Measurements from ENCODE around the gene EFNA1.
"Not testable (repeated sequence)": the region's sequence is repeated elsewhere in the genome, so short reads cannot be mapped to it uniquely, and the experiment has no call there.

Gene EFNA1

DNA sequence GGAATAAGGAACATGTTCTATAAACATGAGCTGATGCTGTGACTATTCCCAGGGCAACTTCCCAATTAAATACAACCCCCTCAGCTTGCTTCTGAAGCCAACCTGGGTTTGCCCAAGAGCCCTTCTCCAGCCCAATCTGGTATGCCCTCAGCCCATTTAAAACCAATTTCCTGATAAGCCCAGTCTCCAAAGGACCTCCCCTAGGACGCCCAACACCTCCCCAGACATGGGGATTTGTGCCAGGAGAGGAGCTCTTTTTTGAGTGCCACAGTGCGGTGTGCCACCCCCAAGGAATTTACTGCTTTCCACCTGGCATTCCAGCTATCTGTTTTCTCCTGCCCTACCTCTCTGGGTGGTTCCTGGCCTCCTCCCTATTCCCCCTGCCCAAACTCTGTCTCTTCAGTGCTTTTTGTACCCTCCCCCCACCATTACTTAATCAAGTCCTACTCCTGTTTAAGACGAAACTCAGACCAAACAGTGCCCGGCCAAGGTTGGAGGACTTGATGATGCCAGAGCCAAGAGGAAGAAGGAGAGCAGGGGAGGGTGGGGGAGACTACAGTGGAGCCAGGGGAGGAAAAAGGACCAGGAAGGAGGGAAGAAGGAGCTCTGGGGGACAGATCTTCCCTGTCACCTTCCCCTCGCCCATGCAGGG, 11.4 kb upstream of the EFNA1 start (continued):
- TF ChIP-seq, protein P1, sequence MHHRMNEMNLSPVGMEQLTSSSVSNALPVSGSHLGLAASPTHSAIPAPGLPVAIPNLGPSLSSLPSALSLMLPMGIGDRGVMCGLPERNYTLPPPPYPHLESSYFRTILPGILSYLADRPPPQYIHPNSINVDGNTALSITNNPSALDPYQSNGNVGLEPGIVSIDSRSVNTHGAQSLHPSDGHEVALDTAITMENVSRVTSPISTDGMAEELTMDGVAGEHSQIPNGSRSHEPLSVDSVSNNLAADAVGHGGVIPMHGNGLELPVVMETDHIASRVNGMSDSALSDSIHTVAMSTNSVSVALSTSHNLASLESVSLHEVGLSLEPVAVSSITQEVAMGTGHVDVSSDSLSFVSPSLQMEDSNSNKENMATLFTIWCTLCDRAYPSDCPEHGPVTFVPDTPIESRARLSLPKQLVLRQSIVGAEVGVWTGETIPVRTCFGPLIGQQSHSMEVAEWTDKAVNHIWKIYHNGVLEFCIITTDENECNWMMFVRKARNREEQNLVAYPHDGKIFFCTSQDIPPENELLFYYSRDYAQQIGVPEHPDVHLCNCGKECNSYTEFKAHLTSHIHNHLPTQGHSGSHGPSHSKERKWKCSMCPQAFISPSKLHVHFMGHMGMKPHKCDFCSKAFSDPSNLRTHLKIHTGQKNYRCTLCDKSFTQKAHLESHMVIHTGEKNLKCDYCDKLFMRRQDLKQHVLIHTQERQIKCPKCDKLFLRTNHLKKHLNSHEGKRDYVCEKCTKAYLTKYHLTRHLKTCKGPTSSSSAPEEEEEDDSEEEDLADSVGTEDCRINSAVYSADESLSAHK (tag by site-specific recombination; IDR thresholded peaks at IDR 0.05), result no peak

DNA sequence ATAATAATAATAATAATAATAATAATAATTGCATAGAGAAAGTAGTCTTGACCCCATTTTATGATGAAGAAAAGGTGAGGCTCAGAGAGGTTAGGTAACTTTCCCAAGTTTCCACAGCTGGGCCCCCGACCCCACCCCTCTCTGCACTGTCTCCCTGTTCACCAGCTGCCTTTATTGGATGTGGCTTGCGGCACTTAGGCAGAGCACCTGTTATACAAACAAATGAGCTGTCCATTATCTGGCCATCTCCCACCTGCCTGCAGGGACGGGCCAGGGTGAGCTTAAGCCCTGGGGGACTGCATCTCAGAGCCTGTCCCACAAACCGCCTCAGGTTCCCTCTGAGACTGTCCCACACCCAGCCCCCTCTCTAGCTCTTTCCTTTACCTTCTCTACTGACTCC, 10.1 kb upstream of the EFNA1 start:
- H3K27ac ChIP-seq (ENCODE audit: extremely low read depth, low read depth, low read length), result no peak overlapping the region
- POLR2A ChIA-PET, result interaction anchor here (0.7 kb wide), 1 partner anchor 11 kb away, joined by 3 read pairs; no protein-coding TSS in a partner anchor
- CTCF ChIA-PET, result interaction anchor here (0.6 kb wide), 1 partner anchor 35 kb away, joined by 3 read pairs; no protein-coding TSS in a partner anchor
- H3K36me3 ChIP-seq (ENCODE audit: control insufficient read depth in 2 of 2, insufficient read depth in 1 of 2, low read length in 2 of 2), result no peaks in the 10 kb centered on the region
- TF ChIP-seq, protein P2, sequence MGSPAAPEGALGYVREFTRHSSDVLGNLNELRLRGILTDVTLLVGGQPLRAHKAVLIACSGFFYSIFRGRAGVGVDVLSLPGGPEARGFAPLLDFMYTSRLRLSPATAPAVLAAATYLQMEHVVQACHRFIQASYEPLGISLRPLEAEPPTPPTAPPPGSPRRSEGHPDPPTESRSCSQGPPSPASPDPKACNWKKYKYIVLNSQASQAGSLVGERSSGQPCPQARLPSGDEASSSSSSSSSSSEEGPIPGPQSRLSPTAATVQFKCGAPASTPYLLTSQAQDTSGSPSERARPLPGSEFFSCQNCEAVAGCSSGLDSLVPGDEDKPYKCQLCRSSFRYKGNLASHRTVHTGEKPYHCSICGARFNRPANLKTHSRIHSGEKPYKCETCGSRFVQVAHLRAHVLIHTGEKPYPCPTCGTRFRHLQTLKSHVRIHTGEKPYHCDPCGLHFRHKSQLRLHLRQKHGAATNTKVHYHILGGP (tag by site-specific recombination; IDR thresholded peaks at IDR 0.05), result no peak
- TF ChIP-seq ZFHX2 (tag by site-specific recombination; conservative IDR thresholded peaks at IDR 0.05) (no peak), ZNF785 (tag by site-specific recombination; IDR thresholded peaks at IDR 0.05) (no peak), ZNF664 (tag by site-specific recombination; IDR thresholded peaks at IDR 0.05) (no peak), ZNF629 (tag by site-specific recombination; IDR thresholded peaks at IDR 0.05) (no peak), ZNF433 (tag by site-specific recombination; IDR thresholded peaks at IDR 0.05; ENCODE audit: low read depth) (no peak), ZBTB21 (tag by site-specific recombination; IDR thresholded peaks at IDR 0.05) (no peak), ZNF114 (tag by site-specific recombination; IDR thresholded peaks at IDR 0.05) (no peak), ZFP3 (tag by site-specific recombination; IDR thresholded peaks at IDR 0.05; ENCODE audit: low read depth) (no peak), ZNF202 (tag by site-specific recombination; IDR thresholded peaks at IDR 0.05; ENCODE audit: borderline replicate concordance) (no peak), ZNF311 (tag by site-specific recombination; IDR thresholded peaks at IDR 0.05; ENCODE audit: borderline replicate concordance) (no peak)
- TF ChIP-seq, protein P3, sequence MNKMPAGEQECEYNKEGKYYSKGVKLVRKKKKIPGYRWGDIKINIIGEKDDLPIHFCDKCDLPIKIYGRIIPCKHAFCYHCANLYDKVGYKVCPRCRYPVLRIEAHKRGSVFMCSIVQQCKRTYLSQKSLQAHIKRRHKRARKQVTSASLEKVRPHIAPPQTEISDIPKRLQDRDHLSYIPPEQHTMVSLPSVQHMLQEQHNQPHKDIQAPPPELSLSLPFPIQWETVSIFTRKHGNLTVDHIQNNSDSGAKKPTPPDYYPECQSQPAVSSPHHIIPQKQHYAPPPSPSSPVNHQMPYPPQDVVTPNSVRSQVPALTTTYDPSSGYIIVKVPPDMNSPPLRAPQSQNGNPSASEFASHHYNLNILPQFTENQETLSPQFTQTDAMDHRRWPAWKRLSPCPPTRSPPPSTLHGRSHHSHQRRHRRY (tag by site-specific recombination; IDR thresholded peaks at IDR 0.05), result no peak
- TF ChIP-seq, protein P4, sequence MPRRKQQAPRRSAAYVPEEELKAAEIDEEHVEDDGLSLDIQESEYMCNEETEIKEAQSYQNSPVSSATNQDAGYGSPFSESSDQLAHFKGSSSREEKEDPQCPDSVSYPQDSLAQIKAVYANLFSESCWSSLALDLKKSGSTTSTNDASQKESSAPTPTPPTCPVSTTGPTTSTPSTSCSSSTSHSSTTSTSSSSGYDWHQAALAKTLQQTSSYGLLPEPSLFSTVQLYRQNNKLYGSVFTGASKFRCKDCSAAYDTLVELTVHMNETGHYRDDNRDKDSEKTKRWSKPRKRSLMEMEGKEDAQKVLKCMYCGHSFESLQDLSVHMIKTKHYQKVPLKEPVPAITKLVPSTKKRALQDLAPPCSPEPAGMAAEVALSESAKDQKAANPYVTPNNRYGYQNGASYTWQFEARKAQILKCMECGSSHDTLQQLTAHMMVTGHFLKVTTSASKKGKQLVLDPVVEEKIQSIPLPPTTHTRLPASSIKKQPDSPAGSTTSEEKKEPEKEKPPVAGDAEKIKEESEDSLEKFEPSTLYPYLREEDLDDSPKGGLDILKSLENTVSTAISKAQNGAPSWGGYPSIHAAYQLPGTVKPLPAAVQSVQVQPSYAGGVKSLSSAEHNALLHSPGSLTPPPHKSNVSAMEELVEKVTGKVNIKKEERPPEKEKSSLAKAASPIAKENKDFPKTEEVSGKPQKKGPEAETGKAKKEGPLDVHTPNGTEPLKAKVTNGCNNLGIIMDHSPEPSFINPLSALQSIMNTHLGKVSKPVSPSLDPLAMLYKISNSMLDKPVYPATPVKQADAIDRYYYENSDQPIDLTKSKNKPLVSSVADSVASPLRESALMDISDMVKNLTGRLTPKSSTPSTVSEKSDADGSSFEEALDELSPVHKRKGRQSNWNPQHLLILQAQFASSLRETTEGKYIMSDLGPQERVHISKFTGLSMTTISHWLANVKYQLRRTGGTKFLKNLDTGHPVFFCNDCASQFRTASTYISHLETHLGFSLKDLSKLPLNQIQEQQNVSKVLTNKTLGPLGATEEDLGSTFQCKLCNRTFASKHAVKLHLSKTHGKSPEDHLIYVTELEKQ (tag by site-specific recombination; IDR thresholded peaks at IDR 0.05; ENCODE audit: borderline replicate concordance), result no peak
- TF ChIP-seq, protein P5, sequence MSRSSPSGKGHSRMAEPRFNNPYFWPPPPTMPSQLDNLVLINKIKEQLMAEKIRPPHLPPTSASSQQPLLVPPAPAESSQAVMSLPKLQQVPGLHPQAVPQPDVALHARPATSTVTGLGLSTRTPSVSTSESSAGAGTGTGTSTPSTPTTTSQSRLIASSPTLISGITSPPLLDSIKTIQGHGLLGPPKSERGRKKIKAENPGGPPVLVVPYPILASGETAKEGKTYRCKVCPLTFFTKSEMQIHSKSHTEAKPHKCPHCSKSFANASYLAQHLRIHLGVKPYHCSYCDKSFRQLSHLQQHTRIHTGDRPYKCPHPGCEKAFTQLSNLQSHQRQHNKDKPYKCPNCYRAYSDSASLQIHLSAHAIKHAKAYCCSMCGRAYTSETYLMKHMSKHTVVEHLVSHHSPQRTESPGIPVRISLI (tag by site-specific recombination; IDR thresholded peaks at IDR 0.05), result no peak
- TF ChIP-seq, protein P6, sequence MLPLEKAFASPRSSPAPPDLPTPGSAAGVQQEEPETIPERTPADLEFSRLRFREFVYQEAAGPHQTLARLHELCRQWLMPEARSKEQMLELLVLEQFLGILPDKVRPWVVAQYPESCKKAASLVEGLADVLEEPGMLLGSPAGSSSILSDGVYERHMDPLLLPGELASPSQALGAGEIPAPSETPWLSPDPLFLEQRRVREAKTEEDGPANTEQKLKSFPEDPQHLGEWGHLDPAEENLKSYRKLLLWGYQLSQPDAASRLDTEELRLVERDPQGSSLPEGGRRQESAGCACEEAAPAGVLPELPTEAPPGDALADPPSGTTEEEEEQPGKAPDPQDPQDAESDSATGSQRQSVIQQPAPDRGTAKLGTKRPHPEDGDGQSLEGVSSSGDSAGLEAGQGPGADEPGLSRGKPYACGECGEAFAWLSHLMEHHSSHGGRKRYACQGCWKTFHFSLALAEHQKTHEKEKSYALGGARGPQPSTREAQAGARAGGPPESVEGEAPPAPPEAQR (tag by site-specific recombination; IDR thresholded peaks at IDR 0.05), result no peak
- H3K4me3 ChIP-seq (ENCODE audit: low read depth, low read length), result no peak overlapping the region
- H3K9me3 ChIP-seq (ENCODE audit: control insufficient read depth, insufficient read depth, low read depth, low read length), result no peaks in the 10 kb centered on the region
- no peaks in the 10 kb centered on the region for H3K4me1 ChIP-seq (ENCODE audit: control insufficient read depth, insufficient read depth, low read length)

DNA sequence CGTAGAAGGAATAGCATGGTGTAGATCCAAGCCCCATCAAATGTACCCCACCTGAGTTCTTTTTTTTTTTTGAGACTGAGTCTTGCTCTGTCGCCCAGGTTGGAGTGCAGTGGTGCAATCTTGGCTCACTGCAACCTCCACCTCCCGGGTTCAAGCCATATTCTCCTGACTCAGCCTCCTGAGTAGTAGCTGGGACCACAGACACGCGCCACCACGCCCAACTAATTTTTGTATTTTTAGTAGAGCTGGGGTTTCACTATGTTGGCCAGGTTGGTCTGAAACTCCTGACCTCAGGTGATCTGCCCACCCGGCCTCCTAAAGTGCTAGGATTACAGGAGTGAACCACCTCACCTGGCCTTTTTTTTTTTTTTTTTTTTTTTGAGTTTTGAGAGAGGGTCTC, 9.6 kb upstream of the EFNA1 start:
- H3K27ac ChIP-seq (ENCODE audit: extremely low read depth, low read depth, low read length); H3K9me3 ChIP-seq (ENCODE audit: control insufficient read depth, insufficient read depth, low read depth, low read length); H3K4me3 ChIP-seq (ENCODE audit: low read depth, low read length); H3K4me1 ChIP-seq (ENCODE audit: control insufficient read depth, insufficient read depth, low read length); CTCF ChIA-PET; POLR2A ChIA-PET; H3K36me3 ChIP-seq (ENCODE audit: control insufficient read depth in 2 of 2, insufficient read depth in 1 of 2, low read length in 2 of 2): not testable (repeated sequence)

Data from HEK293 (cell line).